ES-I3 (cell line): Measurements from ENCODE around the gene RECQL.

ENCODE experiments used
- H3K36me3 ChIP-seq: 2 replicates; pipeline ENCODE4 v1.6.1; 2013; ENCODE audit warnings: mild to moderate bottlenecking, low read length, control low read depth, moderate library complexity; ENCODE audit not compliant: insufficient read depth
- H3K4me1 ChIP-seq: 2 replicates; pipeline ENCODE4 v1.6.1; 2013; ENCODE audit warnings: mild to moderate bottlenecking, control low read depth, low read length; ENCODE audit not compliant: insufficient read depth
- H3K9ac ChIP-seq: 2 replicates; pipeline ENCODE4 v1.6.1; 2013; ENCODE audit warnings: low read depth, mild to moderate bottlenecking, low read length, moderate library complexity
- H3K9me3 ChIP-seq: 2 replicates; pipeline ENCODE4 v1.6.1; 2013; ENCODE audit warnings: mild to moderate bottlenecking, low read length, moderate library complexity; ENCODE audit not compliant: control insufficient read depth, insufficient read depth

RECQL gene

GRCh38 chr12:21501258-21502163 is at the start of gene RECQL, which contains the start of gene GOLT1B:
Gene RECQL (minus strand): TSS chr12:21501635. CDS start chr12:21499570, 2,065 bp downstream.
Gene GOLT1B (plus strand): TSS chr12:21501789. CDS start chr12:21501924, 135 bp downstream.
- H3K36me3 ChIP-seq, result peaks cover 12% of the 10 kb centered on the region; the same call in 1 of the 2 replicates

GRCh38 chr12:21547437-21547836 is 46.0 kb upstream of the RECQL start:
- no peaks in the 10 kb centered on the region for H3K9me3 ChIP-seq
- H3K36me3 ChIP-seq, result no peaks in the 10 kb centered on the region
- peaks cover 5% of the 10 kb centered on the region for H3K4me1 ChIP-seq
- H3K9ac ChIP-seq, result no peak overlapping the region

More at GRCh38 chr12:21501258-21502163, at the start of gene RECQL, which contains the start of gene GOLT1B:
- H3K9me3 ChIP-seq, result no peaks in the 10 kb centered on the region
- peak within 1 kb of the TSS; percentile 79 for H3K9ac ChIP-seq
- 0 out of 2 replicates have a peak, but pooled peaks cover 4% of the 10 kb centered on the region for H3K4me1 ChIP-seq

GRCh38 chr12:21546716-21547115 is 45.3 kb upstream of the RECQL start:
- Histone ChIP-seq H3K9me3 (no peaks in the 10 kb centered on the region), H3K9ac (no peak overlapping the region), H3K4me1 (peaks cover 5% of the 10 kb centered on the region), H3K36me3 (no peaks in the 10 kb centered on the region)

- Histone ChIP-seq H3K9me3 (no peaks in the 10 kb centered on the region), H3K9ac (no peak overlapping the region), H3K36me3 (no peaks in the 10 kb centered on the region), H3K4me1 (peaks cover 5% of the 10 kb centered on the region)
Observed at GRCh38 chr12:21545557-21545956, 44.1 kb upstream of the RECQL start.

GRCh38 chr12:21543151-21543550 is 41.7 kb upstream of the RECQL start:
- Histone ChIP-seq H3K9ac (no peak overlapping the region), H3K9me3 (no peaks in the 10 kb centered on the region), H3K4me1 (peaks cover 5% of the 10 kb centered on the region)

GRCh38 chr12:21542403-21542802 is 41.0 kb upstream of the RECQL start:
- H3K36me3 ChIP-seq, result no peaks in the 10 kb centered on the region
- H3K4me1 ChIP-seq, result peaks cover 5% of the 10 kb centered on the region
- H3K9me3 ChIP-seq, result no peaks in the 10 kb centered on the region
- no peak overlapping the region for H3K9ac ChIP-seq

More at GRCh38 chr12:21543151-21543550, 41.7 kb upstream of the RECQL start:
- H3K36me3 ChIP-seq, result no peaks in the 10 kb centered on the region

- Histone ChIP-seq H3K4me1 (peaks cover 3% of the 10 kb centered on the region), H3K9me3 (no peaks in the 10 kb centered on the region), H3K9ac (no peak overlapping the region), H3K36me3 (no peaks in the 10 kb centered on the region)
Observed at GRCh38 chr12:21541773-21542172, 40.3 kb upstream of the RECQL start.

- H3K9me3 ChIP-seq, result no peaks in the 10 kb centered on the region
- H3K9ac ChIP-seq, result no peak overlapping the region
- H3K36me3 ChIP-seq, result no peaks in the 10 kb centered on the region
- no peaks in the 10 kb centered on the region for H3K4me1 ChIP-seq
Observed at GRCh38 chr12:21539797-21540196, 38.4 kb upstream of the RECQL start.

GRCh38 chr12:21538061-21538653 is 36.7 kb upstream of the RECQL start:
- H3K4me1 ChIP-seq, result no peaks in the 10 kb centered on the region
- H3K36me3 ChIP-seq, result no peaks in the 10 kb centered on the region
- H3K9me3 ChIP-seq, result no peaks in the 10 kb centered on the region
- no peak overlapping the region for H3K9ac ChIP-seq

- no peaks in the 10 kb centered on the region for H3K9me3 ChIP-seq
- no peaks in the 10 kb centered on the region for H3K4me1 ChIP-seq
- no peaks in the 10 kb centered on the region for H3K36me3 ChIP-seq
- no peak overlapping the region for H3K9ac ChIP-seq
Observed at GRCh38 chr12:21529456-21529855, 28.0 kb upstream of the RECQL start.

- H3K9ac ChIP-seq, result no peak overlapping the region
Observed at GRCh38 chr12:21528953-21529352, 27.5 kb upstream of the RECQL start.

GRCh38 chr12:21527451-21528180 is 26.2 kb upstream of the RECQL start:
- H3K9me3 ChIP-seq, result no peaks in the 10 kb centered on the region
- no peaks in the 10 kb centered on the region for H3K4me1 ChIP-seq
- H3K9ac ChIP-seq, result peak overlapping the region; percentile 63
- no peaks in the 10 kb centered on the region for H3K36me3 ChIP-seq

More at GRCh38 chr12:21528953-21529352, 27.5 kb upstream of the RECQL start:
- Histone ChIP-seq H3K9me3 (no peaks in the 10 kb centered on the region), H3K4me1 (no peaks in the 10 kb centered on the region), H3K36me3 (no peaks in the 10 kb centered on the region)

GRCh38 chr12:21526721-21527345 is 25.4 kb upstream of the RECQL start:
- no peaks in the 10 kb centered on the region for H3K4me1 ChIP-seq
- H3K9ac ChIP-seq, result peak overlapping the region; percentile 63
- no peaks in the 10 kb centered on the region for H3K9me3 ChIP-seq
- H3K36me3 ChIP-seq, result no peaks in the 10 kb centered on the region

- no peaks in the 10 kb centered on the region for H3K4me1 ChIP-seq
- no peaks in the 10 kb centered on the region for H3K9me3 ChIP-seq
- peak within 1 kb of the TSS; percentile 63 for H3K9ac ChIP-seq
- H3K36me3 ChIP-seq, result no peaks in the 10 kb centered on the region
Observed at GRCh38 chr12:21526053-21526452, 24.6 kb upstream of the RECQL start, which contains the start of gene SPX. Gene SPX (plus strand): TSS chr12:21526296. CDS start chr12:21526473, 177 bp downstream.
